A549 (cell line): ENCODE measurements around the gene EXOC6. TPM values are rescaled to one million over a fixed set of nuclear protein-coding genes. Genes with fewer than 3 reads are reported as not detected.

Experiments used
- ATAC-seq, 2 experiments: fragments of 200-7000 bp in 1 of 2; fragments of >200 bp in 1 of 2; cut with Nextera tagmentation in 1 of 2; cut with Tn5 transposase in 1 of 2; 3 replicates each; pipeline versions ENCODE4 v1.8.0 to v1.9.1; 2018 to 2020; ENCODE audit warnings: mild to moderate bottlenecking in 1 of 2, moderate library complexity in 1 of 2
- CTCF ChIA-PET: fragments of 300-600 bp; sonication (Branson Sonifier 250); formaldehyde crosslinking; extraction: SDS; loops from one replicate; lab custom pipeline; 2021; ENCODE audit warnings: antibody characterized with exemption, inconsistent platforms; lab: Yijun Ruan, JAX
- POLR2A ChIA-PET: fragments of 350-600 bp; formaldehyde crosslinking; extraction: SDS; loops from one replicate; lab custom pipeline; 2021; ENCODE audit warnings: antibody characterized with exemption, inconsistent platforms; lab: Yijun Ruan, JAX
- DNase-seq, 2 experiments: peaks; one replicate each; pipeline versions ENCODE4 v3.0.0 to v3.0.0-alpha.2; 2011 to 2016; ENCODE audit warnings: low read depth in 1 of 2, low spot score in 1 of 2
- FAIRE-seq: peaks from 2 replicates; lab custom pipeline; 2011; peaks lifted over from hg19 to GRCh38; lab: Jason Lieb, UNC
- H3K27ac ChIP-seq, 2 experiments: fragments of >200 bp; sonication (Bioruptor Twin); formaldehyde crosslinking; 3 replicates each; pipeline ENCODE4 v1.5.1; 2016 to 2017
- H3K4me1 ChIP-seq: fragments of >200 bp; sonication (Bioruptor Twin); formaldehyde crosslinking; 3 replicates; pipeline ENCODE4 v1.6.1; 2016
- H3K4me2 ChIP-seq: fragments of >200 bp; sonication (Bioruptor Twin); formaldehyde crosslinking; 3 replicates; pipeline ENCODE4 v1.6.1; 2016
- H3K4me3 ChIP-seq: fragments of >200 bp; sonication (Bioruptor Twin); formaldehyde crosslinking; 3 replicates; pipeline ENCODE4 v1.5.1; 2016
- H3K9me3 ChIP-seq: fragments of >200 bp; sonication (Bioruptor Twin); formaldehyde crosslinking; 3 replicates; pipeline ENCODE4 v1.6.1; 2016
- BCL3 ChIP-seq: fragments of >200 bp; sonication (Bioruptor Twin); formaldehyde crosslinking; IDR thresholded peaks from 3 replicates; pipeline ENCODE4 v1.6.1; 2016
- CHD4 ChIP-seq: fragments of 200-600 bp; sonication (generic); IDR thresholded peaks from 2 replicates; pipeline ENCODE4 v1.6.1; 2016; ENCODE audit warnings: antibody characterized with exemption, mild to moderate bottlenecking, borderline replicate concordance
- EP300 ChIP-seq, 2 experiments: fragments of >200 bp; sonication (Bioruptor Twin); formaldehyde crosslinking; IDR thresholded peaks; 2 replicates in 1 of 2; 3 replicates in 1 of 2; pipeline ENCODE4 v1.6.1; 2016 to 2017
- ESRRA ChIP-seq: fragments of 150-350 bp; IDR thresholded peaks from 2 replicates; pipeline ENCODE4 v1.6.1; 2014; ENCODE audit warnings: mild to moderate bottlenecking, low read length, borderline replicate concordance
- FOSB ChIP-seq: fragments of 250-450 bp; sonication (Bioruptor Pico); IDR thresholded peaks from 2 replicates; pipeline ENCODE4 v1.5.0; 2020; ENCODE audit warnings: mild to moderate bottlenecking, moderate library complexity
- HOXA7 ChIP-seq: fragments of 250-450 bp; sonication (Bioruptor Pico); IDR thresholded peaks from 2 replicates; pipeline ENCODE4 v1.5.0; 2020; ENCODE audit warnings: mild to moderate bottlenecking, moderate library complexity
- HOXB13 ChIP-seq: fragments of 250-450 bp; sonication (Bioruptor Pico); IDR thresholded peaks from 2 replicates; pipeline ENCODE4 v1.5.0; 2020; ENCODE audit warnings: low read depth, mild to moderate bottlenecking, moderate library complexity
- JUN ChIP-seq, 2 experiments: fragments of >200 bp; sonication (Bioruptor Twin); formaldehyde crosslinking; IDR thresholded peaks; 2 replicates in 1 of 2; 3 replicates in 1 of 2; pipeline ENCODE4 v1.6.1; 2016 to 2017
- MYC ChIP-seq: IDR thresholded peaks from 2 replicates; pipeline ENCODE4 v1.6.1; 2012; ENCODE audit warnings: mild to moderate bottlenecking, inconsistent platforms, low read length, improper control_type of control experiment, borderline replicate concordance
- RAD21 ChIP-seq, 2 experiments: fragments of >200 bp in 1 of 2; sonication (Bioruptor Twin) in 1 of 2; formaldehyde crosslinking in 1 of 2; IDR thresholded peaks in 1 of 2; conservative IDR thresholded peaks in 1 of 2; 2 replicates in 1 of 2; 3 replicates in 1 of 2; pipeline ENCODE4 v1.6.1; 2012 to 2018; ENCODE audit warnings: inconsistent platforms in 1 of 2
- RCOR1 ChIP-seq: fragments of 150-350 bp; IDR thresholded peaks from 2 replicates; pipeline ENCODE4 v1.6.1; 2014; ENCODE audit warnings: antibody characterized with exemption, low read length, low read depth
- SMC3 ChIP-seq: fragments of >200 bp; sonication (Bioruptor Twin); formaldehyde crosslinking; IDR thresholded peaks from 3 replicates; pipeline ENCODE4 v1.6.1; 2018; ENCODE audit warnings: inconsistent platforms
- SREBF2 ChIP-seq: fragments of 450-650 bp; IDR thresholded peaks from 2 replicates; pipeline ENCODE4 v1.6.1; 2014; ENCODE audit warnings: mild to moderate bottlenecking, moderate library complexity
- TFCP2L1 ChIP-seq: fragments of 250-450 bp; sonication (Bioruptor Pico); IDR thresholded peaks from 2 replicates; pipeline ENCODE4 v1.5.0; 2021; ENCODE audit warnings: mild to moderate bottlenecking
- TP53 ChIP-seq: fragments of 250-450 bp; sonication (Bioruptor Pico); IDR thresholded peaks from 2 replicates; pipeline ENCODE4 v1.5.0; 2021; ENCODE audit warnings: mild to moderate bottlenecking, moderate library complexity
- ZC3H11A ChIP-seq: fragments of 450-650 bp; IDR thresholded peaks from 2 replicates; pipeline ENCODE4 v1.6.1; 2014; ENCODE audit warnings: antibody characterized with exemption, mild to moderate bottlenecking
- ZNF302 ChIP-seq: fragments of 250-450 bp; sonication (Bioruptor Pico); IDR thresholded peaks from 2 replicates; pipeline ENCODE4 v1.9.0; 2021; ENCODE audit warnings: inconsistent platforms, mild to moderate bottlenecking, moderate library complexity
- ZSCAN20 ChIP-seq: fragments of 250-450 bp; sonication (Bioruptor Pico); IDR thresholded peaks from 2 replicates; pipeline ENCODE4 v1.8.0; 2022; ENCODE audit warnings: mild to moderate bottlenecking, moderate library complexity
- WGBS: methylation state at CpG from one replicate; pipeline ENCODE4 v1.1.6; 2017; ENCODE audit errors: missing lambda C conversion rate; 5-methylcytosine and 5-hydroxymethylcytosine counted together
- polyA plus RNA-seq, 4 experiments: library from polyadenylated mRNA; depleted of rRNA in 3 of 4; stranded (reverse); fragments of >200 nt; fragmentation: RNase III in 1 of 4; extraction: RNeasy Plus Mini Kit Qiagen cat#74134 plus additional on column Dnase treatment in 1 of 4; gene quantifications; 2 replicates in 3 of 4; 3 replicates in 1 of 4; pipeline ENCODE4 v1.2.3, GENCODE V29; 2011 to 2017
- TF ChIP-seq, protein P1 (sequence below): fragments of 450-650 bp; IDR thresholded peaks from 2 replicates; pipeline ENCODE4 v1.6.1; 2014; ENCODE audit warnings: antibody characterized with exemption
- TF ChIP-seq, protein P2 (sequence below): fragments of >200 bp; sonication (Bioruptor Twin); formaldehyde crosslinking; IDR thresholded peaks from 3 replicates; pipeline ENCODE4 v1.5.1; 2016

Gene EXOC6
- polyA plus RNA-seq, 2 of the 4 experiments (the other 2 are of a cell fraction) = 16.8 to 48.5 TPM

DNA sequence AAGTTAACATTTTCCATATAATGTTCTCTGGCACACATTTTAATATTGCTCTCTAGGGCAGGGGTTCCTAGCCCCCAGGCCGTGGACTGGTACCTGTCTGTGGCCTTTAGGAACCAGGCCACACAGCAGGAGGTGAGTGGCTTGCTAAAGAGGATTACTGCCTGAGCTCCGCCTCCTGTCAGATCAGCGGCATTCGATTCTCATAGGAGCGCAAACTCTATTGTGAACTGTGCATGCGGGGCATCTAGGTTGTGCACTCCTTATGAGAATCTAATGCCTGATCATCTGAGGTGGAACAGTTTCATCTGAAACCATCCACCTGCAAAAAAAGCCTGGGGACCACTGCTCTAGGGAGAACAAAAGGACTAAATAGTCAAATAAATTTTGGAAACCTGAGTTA lies 65.7 kb downstream of the EXOC6 start:
- Histone ChIP-seq H3K9me3 (no peaks in the 10 kb centered on the region), H3K4me3 (no peak overlapping the region), H3K4me1 (peaks cover 3% of the 10 kb centered on the region; the same call in 1 of the 3 replicates), H3K27ac (no peak overlapping the region), H3K4me2 (no peak overlapping the region)
- 79% methylated on average over 6 of the region's 6 CpGs for WGBS
- POLR2A ChIA-PET = no interaction called here
- DNase-seq = no peak
- ATAC-seq = peak in 1 of 2 experiments; percentile 43; a peak in 3 of 6 replicates
- no peak for FAIRE-seq
- TF ChIP-seq RAD21 (conservative IDR thresholded peaks at IDR 0.05 in 1 of 2, IDR thresholded peaks at IDR 0.05 in 1 of 2) (no peak), TFCP2L1 (CRISPR knock-in tag) (no peak), EP300 (IDR thresholded peaks at IDR 0.05) (no peak), FOSB (CRISPR knock-in tag) (no peak), TP53 (CRISPR knock-in tag) (no peak), SREBF2 (no peak), ZSCAN20 (CRISPR knock-in tag) (no peak)
- TF ChIP-seq, protein P1, sequence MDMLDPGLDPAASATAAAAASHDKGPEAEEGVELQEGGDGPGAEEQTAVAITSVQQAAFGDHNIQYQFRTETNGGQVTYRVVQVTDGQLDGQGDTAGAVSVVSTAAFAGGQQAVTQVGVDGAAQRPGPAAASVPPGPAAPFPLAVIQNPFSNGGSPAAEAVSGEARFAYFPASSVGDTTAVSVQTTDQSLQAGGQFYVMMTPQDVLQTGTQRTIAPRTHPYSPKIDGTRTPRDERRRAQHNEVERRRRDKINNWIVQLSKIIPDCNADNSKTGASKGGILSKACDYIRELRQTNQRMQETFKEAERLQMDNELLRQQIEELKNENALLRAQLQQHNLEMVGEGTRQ = no peak
- CTCF ChIA-PET = interaction anchor here (0.6 to 2.8 kb wide), 7 partner anchors 9 to 166 kb away, joined by 3 to 15 read pairs (median 4); no protein-coding TSS in a partner anchor

DNA sequence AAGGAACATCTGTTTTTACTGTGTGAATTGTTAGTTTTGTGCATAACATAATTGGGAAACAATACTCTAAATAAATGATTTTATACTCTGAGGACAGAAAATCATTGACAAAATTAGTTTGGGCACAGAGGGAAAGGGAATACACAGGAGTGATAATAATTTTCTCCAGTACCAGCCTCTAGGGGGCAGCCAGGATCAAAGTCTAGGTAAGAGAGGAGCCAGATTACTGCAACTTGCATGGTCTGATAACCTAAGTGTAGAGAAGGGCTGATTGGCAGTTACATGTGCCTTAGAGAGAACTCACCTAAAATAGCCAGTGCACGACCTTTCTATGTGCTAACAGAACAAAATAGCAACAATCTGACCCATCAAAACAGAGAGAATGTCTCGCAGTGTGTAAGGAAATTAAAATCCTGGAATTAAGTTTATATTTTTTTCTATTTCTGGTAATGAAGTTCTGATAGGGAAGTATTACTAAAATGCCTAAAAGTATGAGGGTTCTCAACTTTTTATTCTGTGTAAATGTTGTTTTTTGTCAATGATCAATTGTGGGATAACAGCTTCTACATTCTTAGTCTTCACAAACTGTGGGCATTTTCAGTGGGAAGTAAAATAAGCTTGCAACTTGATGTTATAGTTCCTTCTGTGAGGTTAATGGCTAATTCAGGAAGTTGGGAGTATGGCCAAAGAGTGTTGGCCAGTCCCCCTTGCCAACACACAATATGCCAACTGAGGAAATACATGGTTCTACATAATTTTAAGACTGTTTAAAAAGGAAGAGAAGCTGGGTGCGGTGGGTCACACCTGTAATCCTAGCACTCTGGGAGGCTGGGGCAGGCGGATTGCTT lies 66.4 kb downstream of the EXOC6 start:
- POLR2A ChIA-PET = no interaction called here
- no peak for TF ChIP-seq CHD4
- no peak for TF ChIP-seq ZC3H11A
- TF ChIP-seq HOXB13 (CRISPR knock-in tag) = no peak
- TF ChIP-seq TFCP2L1 (CRISPR knock-in tag) = no peak
- no peak for TF ChIP-seq JUN (IDR thresholded peaks at IDR 0.05)
- no peak for TF ChIP-seq MYC
- TF ChIP-seq SREBF2 = no peak
- peak; percentile 40; the same call in 2 of the 3 replicates for TF ChIP-seq SMC3
- TF ChIP-seq ZNF302 (CRISPR knock-in tag) = no peak
- TF ChIP-seq BCL3 = no peak
- TF ChIP-seq HOXA7 = no peak
- TF ChIP-seq, protein P2, sequence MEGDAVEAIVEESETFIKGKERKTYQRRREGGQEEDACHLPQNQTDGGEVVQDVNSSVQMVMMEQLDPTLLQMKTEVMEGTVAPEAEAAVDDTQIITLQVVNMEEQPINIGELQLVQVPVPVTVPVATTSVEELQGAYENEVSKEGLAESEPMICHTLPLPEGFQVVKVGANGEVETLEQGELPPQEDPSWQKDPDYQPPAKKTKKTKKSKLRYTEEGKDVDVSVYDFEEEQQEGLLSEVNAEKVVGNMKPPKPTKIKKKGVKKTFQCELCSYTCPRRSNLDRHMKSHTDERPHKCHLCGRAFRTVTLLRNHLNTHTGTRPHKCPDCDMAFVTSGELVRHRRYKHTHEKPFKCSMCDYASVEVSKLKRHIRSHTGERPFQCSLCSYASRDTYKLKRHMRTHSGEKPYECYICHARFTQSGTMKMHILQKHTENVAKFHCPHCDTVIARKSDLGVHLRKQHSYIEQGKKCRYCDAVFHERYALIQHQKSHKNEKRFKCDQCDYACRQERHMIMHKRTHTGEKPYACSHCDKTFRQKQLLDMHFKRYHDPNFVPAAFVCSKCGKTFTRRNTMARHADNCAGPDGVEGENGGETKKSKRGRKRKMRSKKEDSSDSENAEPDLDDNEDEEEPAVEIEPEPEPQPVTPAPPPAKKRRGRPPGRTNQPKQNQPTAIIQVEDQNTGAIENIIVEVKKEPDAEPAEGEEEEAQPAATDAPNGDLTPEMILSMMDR = peak; percentile 73
- peak; percentile 55 to 63 for TF ChIP-seq RAD21 (conservative IDR thresholded peaks at IDR 0.05 in 1 of 2, IDR thresholded peaks at IDR 0.05 in 1 of 2)
- TF ChIP-seq ESRRA = no peak
- TF ChIP-seq RCOR1 = no peak
- peak; percentile 53 to 65 for DNase-seq
- Histone ChIP-seq H3K4me1 (peaks cover 3% of the 10 kb centered on the region; the same call in 1 of the 3 replicates), H3K4me3 (no peak overlapping the region), H3K4me2 (no peak overlapping the region), H3K27ac (no peak overlapping the region), H3K9me3 (no peaks in the 10 kb centered on the region)
- CTCF ChIA-PET = interaction anchor here (0.6 to 2.8 kb wide), 20 partner anchors 8 to 596 kb away, joined by 3 to 15 read pairs (median 4); no protein-coding TSS in a partner anchor
- WGBS = 65% methylated on average over 4 of the region's 4 CpGs
- peak; percentile 63 for FAIRE-seq
- ATAC-seq = peak; percentile 99
